ENCODE data around the gene ACTL7B. TPM values are rescaled to one million over a fixed set of nuclear protein-coding genes. Genes with fewer than 3 reads are reported as not detected.

Gene ACTL7B
- total RNA-seq, 1 donor: not detected

- TF ChIP-seq, protein P1, sequence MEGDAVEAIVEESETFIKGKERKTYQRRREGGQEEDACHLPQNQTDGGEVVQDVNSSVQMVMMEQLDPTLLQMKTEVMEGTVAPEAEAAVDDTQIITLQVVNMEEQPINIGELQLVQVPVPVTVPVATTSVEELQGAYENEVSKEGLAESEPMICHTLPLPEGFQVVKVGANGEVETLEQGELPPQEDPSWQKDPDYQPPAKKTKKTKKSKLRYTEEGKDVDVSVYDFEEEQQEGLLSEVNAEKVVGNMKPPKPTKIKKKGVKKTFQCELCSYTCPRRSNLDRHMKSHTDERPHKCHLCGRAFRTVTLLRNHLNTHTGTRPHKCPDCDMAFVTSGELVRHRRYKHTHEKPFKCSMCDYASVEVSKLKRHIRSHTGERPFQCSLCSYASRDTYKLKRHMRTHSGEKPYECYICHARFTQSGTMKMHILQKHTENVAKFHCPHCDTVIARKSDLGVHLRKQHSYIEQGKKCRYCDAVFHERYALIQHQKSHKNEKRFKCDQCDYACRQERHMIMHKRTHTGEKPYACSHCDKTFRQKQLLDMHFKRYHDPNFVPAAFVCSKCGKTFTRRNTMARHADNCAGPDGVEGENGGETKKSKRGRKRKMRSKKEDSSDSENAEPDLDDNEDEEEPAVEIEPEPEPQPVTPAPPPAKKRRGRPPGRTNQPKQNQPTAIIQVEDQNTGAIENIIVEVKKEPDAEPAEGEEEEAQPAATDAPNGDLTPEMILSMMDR (IDR thresholded peaks at IDR 0.05; ENCODE audit: insufficient read depth, low read depth, low read length): no peak
Observed at GRCh38 chr9:108869092-108869725, 13.4 kb upstream of the ACTL7B start.

GRCh38 chr9:108867829-108868228, 12.0 kb upstream of the ACTL7B start:
- TF ChIP-seq, protein P1 (IDR thresholded peaks at IDR 0.05; ENCODE audit: insufficient read depth, low read depth, low read length): no peak
- DNase-seq (ENCODE audit: low read depth): no peak
- no peak overlapping the region for H3K4me3 ChIP-seq (ENCODE audit: low read depth, low read length)

More at GRCh38 chr9:108869092-108869725, 13.4 kb upstream of the ACTL7B start:
- DNase-seq (ENCODE audit: low read depth): peak; percentile 19
- no peak overlapping the region for H3K4me3 ChIP-seq (ENCODE audit: low read depth, low read length)

DNA sequence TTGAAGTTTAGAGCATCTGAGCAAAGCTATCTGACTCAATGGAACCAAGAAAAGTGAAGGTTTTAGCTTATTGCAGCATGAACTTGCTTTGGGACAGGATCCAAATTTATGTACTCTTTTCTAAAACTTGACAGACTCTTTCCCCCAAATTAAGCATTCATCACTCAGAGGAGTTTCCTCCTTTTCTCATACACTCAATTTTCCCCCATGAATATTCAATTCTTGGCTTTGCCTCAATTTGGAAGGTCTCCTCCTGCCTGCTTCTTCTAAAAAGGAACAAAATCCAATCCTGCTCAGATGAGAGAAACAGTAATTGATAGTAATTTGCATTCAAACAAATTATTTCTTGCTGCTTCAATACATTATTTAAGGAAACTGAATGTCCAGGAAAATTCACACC, 11.3 kb upstream of the ACTL7B start:
- no peak overlapping the region for H3K4me3 ChIP-seq (ENCODE audit: low read depth, low read length)
- DNase-seq (ENCODE audit: low read depth): no peak
- TF ChIP-seq, protein P1 (IDR thresholded peaks at IDR 0.05; ENCODE audit: insufficient read depth, low read depth, low read length): no peak

- DNase-seq (ENCODE audit: low read depth): no peak
- TF ChIP-seq, protein P1 (IDR thresholded peaks at IDR 0.05; ENCODE audit: insufficient read depth, low read depth, low read length): no peak
- H3K4me3 ChIP-seq (ENCODE audit: low read depth, low read length): no peak overlapping the region
Observed at GRCh38 chr9:108866001-108866420, 10.2 kb upstream of the ACTL7B start.

- no peak overlapping the region for H3K4me3 ChIP-seq (ENCODE audit: low read depth, low read length)
- TF ChIP-seq, protein P1 (IDR thresholded peaks at IDR 0.05; ENCODE audit: insufficient read depth, low read depth, low read length): no peak
- DNase-seq (ENCODE audit: low read depth): no peak
Observed at GRCh38 chr9:108865037-108865436, 9.3 kb upstream of the ACTL7B start.

- H3K4me3 ChIP-seq (ENCODE audit: low read depth, low read length): no peak overlapping the region
- TF ChIP-seq, protein P1 (IDR thresholded peaks at IDR 0.05; ENCODE audit: insufficient read depth, low read depth, low read length): peak; percentile 16
- DNase-seq (ENCODE audit: low read depth): no peak
Observed at GRCh38 chr9:108864446-108864845, 8.7 kb upstream of the ACTL7B start.

- H3K4me3 ChIP-seq (ENCODE audit: low read depth, low read length): no peak overlapping the region
- DNase-seq (ENCODE audit: low read depth): no peak
- TF ChIP-seq, protein P1 (IDR thresholded peaks at IDR 0.05; ENCODE audit: insufficient read depth, low read depth, low read length): no peak
Observed at GRCh38 chr9:108863891-108864290, 8.1 kb upstream of the ACTL7B start.
